Iris pigment epithelial cell (primary cell): ENCODE results near the gene MAST4.

ENCODE experiments used
- DNase-seq: peaks from one replicate; pipeline ENCODE4 v3.0.0-alpha.2; 2011; ENCODE audit warnings: low read depth

MAST4 gene

DNA sequence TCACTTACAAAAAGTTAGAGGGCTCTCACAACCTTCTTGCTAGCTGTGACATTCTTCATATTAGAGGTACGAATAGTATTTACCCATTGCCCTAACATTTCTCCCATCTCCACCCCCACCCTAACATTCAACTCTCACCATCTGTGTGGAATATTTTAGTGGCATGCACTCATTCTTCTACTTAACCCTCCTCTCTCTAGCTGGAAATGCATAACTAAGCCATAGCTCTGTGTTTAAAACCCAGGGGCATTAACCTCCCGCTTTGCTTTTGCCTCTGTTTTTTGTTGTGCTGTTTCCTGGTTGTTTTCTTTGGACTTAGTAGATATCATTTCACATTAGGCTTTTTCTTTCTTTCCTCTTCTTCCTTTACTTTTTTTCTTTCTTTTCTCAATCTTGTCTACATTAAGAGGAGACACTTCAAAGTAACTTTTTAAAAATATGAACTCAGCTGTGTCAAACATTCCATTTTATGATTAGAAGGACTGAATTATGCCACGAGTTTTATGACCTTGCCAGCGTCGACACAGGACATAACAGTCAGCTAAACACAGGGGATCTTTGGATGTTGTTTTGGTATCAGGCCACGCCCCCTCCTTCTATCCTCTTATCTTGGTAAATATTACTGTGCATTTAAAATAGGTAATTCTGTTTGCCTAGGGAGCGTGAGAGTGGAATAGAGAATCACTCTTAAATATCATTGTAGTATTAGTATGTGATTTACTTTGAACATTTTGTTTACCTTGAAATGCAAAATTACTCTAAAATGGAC, 364.4 kb downstream of the MAST4 start:
- DNase-seq: peak; percentile 47

DNA sequence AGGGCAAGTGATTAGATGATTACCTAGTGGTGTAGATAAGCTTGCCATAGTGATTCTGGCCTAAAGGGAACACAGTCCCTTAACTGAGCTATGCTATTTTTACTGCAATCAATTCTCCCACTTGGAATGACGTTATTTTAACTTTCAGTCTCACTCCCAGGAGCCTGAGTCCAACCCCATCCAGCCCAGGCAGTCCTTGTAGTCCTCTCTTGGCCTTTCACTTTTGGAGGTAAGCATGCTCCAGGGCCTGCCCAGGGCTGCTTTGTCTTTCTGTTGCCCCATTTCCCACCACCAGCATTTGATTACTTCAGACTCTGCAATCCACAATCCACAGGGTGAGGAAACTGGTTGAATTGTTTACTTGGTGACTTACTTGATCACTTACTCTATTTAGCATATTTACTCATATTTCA, 367.4 kb downstream of the MAST4 start:
- DNase-seq: peak; percentile 75

DNA sequence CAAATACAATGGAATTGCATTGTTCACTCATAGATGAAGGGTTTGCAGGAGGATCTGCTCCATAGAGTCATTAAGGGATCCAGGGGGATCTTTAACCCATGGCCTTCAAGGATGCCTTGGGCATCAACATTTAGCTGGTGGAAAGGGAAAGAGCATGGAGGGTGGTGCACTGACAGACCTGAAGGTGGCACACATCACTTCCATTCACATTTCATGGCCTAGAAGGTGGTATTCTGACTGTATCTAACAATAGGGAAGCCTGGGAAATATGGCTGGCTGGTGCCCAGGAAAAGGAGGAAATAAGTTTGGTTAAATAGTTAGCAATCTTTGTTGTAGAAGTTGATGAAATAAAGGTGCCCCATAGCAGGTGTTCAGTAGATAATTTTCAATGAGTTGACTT, 370.2 kb downstream of the MAST4 start:
- DNase-seq: no peak

DNA sequence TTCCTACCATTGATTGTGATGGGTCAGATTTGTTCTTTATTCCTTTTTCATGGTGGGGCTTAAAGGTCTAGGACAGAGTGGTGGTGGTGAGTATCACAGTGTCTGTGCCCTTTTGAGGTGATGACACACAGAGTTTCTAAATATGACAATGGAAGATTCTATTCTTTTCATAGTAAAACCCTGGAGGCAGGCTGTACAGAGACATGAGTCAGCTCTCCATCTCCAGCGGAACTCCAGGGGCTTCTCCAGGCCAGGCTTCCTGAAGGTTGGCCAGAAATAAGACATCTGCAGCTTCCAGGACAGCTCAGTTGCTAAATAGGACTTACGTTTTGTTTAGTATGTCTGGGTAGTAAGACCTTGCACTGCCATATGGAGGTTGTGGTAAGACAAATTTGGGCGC, 370.9 kb downstream of the MAST4 start:
- DNase-seq: peak; percentile 67

DNA sequence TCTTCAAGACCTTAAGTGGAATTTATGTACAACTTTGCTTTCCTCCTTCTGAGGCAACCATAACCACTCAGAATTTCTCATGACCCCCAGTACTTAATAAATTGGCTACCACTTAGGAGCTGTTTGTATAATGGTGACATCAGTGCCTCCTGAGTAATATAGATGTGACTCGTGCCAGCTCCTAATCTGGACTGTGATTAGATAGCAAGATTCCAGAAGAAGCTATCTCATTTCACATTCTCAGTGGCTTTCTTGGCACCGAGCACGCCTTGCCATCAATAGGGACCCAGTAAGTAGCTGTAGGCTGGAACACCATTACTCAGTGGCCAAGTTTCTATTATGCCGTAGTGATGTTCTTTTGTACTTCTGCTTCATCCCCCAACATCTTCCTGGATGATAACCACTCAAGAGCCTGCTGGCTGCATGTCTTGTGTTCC, 371.7 kb downstream of the MAST4 start:
- DNase-seq: peak; percentile 8

DNA sequence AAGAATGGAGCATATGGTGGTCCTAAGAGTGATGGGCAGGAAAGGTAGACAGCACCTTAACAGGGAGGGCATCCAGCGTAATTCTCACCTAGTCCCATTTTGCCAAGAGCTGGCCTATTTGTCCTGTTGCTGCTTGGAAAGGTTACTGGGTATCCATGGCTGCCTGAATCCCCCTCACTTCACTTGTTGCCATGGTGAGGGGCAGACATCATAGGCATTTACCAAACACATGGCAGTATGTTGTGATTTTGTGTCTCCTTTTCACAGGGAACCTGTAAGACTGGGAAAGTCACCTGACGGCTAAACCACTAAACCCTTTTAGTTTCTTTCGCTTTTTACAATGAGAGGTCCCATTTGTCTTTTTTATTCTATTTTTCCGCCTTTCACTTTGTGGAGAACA, 373.3 kb downstream of the MAST4 start:
- DNase-seq: no peak

DNA sequence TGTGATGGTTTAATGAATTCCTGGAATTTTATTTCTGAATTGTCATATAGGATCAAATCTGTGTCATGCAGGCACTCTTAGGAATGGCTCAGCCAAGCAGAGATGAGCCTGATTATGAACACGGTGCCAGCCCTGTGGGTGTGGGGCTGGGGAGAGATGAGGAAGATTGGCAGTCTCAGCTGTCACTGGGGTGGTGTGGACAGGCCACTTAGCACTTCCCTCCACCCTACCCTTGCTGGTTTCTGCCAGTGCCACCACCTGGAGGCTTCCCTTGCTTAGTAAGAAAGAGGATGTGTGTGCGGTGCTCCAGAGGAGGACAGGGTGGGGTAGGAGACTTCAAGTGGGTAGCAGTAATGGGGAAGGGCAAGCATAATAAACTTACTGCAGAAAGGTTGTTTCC, 373.8 kb downstream of the MAST4 start:
- DNase-seq: no peak

DNA sequence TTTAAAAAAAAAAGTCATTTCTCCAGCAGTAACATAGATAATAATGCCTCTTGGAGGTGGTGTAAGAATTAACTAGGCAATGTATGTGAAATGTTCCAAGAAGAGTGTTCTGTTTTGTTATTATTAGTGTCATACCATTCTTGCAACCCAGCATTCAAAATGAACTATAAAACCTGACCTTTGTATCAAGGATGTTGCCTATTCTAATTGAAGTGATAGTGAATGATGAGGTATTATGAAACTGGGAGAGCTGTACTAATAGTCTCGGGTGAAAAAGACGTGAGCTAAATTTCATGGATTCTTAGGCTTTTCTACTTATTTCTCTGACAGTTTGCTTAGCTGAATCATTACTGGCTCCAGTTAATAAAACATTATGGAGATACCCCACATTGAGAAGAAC, 375.8 kb downstream of the MAST4 start:
- DNase-seq: no peak

DNA sequence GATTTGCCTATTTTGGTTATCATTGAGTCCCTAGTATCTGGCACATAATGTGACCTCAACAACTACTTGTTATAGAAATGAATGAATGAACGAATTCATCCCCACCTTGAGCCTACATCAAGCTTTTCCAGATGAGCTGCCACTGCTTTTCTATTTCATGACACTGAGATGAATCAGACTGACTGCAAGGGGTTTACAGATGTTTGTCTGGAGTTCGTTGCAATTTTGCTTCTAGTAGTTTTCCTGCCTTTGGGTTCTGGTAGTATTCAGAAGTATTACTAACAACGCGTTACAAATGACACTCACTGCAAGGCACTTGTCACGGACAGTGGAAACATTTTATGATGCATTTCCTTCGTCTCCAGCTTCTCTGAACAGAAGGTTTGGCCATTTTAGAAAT, 378.1 kb downstream of the MAST4 start:
- DNase-seq: no peak

DNA sequence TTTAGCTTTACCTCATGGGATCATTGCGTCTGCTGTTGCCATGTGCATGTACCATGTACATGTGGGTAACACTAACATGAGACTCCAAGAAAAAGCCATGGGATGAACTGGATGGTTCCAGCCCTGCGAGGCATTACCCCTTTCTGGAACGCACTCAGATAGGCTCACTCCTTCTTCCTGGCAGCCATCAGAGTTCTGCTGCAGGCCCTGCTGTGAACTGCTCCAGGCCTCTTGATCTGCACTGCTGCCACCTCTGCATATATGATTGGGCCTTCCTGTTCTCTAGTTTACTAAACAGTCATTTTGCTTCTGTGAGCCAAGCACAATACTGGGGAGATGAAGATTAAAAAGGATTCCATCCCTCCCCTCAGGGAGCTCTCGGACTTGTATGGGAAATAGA, 379.9 kb downstream of the MAST4 start:
- DNase-seq: no peak

DNA sequence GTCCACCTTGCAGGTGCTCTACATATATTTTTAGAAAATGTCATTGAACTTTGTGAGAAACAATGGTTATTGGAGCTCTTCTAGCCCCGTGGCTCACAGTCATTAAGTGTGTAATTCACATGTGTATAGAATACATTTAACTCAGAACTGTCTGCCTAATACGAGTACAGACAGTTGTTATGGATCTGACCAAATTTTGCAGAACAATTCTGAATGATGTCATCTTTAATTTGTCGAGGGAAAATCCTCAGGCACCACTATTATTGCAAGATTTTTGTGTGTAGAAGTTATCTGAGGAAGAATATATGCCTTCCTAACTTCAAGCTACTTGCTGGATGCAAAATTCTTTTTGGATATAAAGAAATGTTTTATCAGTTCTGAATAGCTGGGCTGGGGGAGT, 383.5 kb downstream of the MAST4 start:
- DNase-seq: no peak

DNA sequence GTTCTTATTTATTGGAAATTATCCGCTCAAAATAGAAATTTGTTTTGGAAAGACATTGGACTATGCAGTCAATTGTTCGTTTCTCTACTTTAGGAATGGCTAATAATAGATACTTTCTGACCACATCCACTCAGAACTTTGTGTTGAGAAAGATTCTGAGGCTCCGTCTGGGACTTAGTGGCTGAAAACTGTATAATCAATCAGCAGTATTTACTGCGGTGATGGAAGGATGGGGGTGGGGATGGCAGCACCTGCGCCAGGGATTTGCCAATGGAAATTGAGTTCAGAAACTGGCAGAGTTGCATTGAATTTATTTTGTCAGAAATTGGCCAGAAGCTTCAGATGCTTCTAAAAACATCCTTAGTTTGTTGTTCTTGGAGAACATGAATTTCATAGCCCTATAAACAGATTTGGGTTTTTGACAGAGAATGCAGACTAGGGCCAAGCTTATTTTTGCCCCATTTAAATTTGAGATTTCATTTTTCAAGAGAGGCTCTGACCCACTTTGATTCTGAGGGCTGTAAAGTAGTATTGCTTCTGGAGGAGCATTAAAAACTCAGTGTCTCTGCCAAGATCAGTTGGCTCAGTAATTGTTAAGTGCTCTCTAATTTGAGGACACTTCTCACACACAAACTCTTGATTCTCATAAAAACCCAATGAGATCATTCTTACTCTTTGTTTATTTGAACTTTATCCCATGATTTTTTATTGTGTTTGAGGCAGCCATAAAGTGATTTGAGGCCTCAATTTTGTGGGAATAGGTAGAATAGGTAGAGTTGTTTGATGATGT, 385.3 kb downstream of the MAST4 start:
- DNase-seq: no peak

DNA sequence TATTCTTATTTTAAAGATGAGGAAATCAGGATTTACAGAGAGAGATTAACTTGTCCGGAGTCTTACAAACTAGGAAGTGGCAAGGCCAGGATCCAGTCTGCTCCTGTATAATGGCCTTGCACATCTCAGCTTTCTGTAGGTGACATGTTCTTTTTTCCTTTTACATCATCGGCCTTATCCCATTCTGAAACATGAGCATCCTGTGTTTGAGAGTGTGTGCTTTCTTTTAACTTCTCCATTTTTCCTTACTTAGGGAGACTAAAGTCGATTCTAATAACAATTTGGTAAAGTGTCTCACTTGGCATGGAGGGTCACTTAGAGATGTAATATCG, 385.8 kb downstream of the MAST4 start:
- no peak for DNase-seq

DNA sequence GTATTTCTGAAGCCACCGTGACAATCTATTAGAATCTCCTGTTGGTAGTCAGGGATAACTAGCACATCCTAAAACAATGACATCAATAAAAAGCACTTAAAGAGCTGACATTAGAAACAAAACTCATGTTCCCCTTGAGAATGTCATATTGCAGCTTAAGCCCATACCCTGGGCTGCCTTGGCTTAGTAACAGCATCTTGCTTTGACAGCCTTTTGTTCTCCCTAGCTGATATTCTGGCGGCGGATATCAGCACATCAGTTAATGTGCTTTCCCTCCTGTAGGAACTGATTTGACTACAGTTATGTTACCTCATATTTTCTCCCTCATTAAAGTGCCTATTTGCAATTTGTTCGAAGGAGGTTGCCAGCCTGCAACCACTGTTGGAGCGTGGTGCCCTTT, 386.3 kb downstream of the MAST4 start:
- DNase-seq: no peak

DNA sequence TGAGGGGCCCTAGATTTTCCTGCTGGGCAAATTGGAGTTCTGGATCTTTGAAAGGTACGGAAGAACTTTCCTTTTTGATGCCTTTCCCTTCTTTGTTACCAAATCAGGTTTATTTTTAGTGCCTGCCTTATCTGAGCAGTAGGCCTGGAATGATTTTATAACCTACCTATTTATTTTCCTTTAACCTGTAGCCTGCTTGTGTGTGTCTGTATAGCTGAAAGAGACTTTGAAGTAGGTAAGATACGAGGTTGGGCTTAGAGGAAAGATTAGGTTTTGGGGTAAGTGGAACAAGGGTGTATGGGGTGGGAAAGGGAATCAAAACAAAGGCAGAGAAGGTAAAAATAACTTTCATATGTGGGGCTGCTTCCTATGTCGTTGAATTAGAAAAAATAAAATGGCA, 389.2 kb downstream of the MAST4 start:
- no peak for DNase-seq

DNA sequence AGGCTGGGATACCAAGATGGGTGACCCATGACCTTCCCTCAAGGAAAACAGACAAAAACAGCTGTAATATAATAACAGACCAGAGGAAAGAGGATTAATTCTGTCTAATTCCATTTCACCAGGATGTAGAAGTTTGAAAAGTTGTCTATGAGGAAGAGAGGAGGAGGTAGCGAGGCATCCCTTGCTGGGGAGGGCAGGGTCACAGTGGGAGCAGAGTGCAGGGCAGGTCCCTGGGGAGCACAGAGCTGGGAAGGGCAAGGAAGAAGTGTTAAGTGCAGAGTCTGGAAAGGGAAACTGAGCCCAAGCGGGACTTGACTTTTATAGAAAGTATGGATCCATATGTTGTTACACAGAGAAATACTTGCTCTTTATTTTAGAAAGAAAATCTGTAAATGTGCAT, 389.8 kb downstream of the MAST4 start:
- no peak for DNase-seq

DNA sequence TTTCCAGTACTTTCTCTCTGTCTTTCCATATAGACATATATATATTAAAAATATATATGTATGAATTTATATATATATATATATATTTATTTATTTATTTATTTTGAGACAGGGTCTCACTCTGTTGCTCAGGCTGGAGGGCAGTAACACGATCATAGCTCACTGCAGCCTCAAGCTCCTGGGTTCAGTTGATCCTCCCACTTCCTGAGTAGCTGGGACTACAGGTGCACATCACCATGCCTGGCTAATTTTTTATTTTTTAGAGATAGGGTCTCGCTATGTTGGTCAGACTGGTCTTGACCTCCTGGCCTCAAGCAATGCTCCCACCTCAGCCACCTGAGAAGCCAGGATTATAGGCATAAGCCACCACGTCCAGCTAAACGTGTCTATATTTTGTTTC, 390.3 kb downstream of the MAST4 start:
- no peak for DNase-seq

DNA sequence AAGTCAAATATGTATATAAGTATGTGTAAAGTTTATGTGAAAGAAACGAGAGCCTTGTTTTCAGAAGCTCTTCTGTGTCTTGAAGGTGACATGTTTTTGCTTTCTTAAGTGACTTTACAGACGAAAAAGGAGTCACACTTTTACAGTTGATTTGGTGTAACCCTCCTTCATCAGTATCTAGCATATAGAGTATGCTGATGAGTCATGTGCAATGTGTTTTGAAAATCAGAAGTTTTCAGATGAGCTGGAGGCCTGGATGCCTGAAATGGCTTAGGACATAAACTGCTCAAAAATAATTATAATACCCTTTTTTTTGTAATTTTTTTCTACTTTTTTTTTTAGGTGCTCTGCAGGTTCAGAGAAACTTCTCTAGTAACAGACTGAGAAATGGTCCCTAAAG, 390.9 kb downstream of the MAST4 start:
- peak; percentile 49 for DNase-seq

DNA sequence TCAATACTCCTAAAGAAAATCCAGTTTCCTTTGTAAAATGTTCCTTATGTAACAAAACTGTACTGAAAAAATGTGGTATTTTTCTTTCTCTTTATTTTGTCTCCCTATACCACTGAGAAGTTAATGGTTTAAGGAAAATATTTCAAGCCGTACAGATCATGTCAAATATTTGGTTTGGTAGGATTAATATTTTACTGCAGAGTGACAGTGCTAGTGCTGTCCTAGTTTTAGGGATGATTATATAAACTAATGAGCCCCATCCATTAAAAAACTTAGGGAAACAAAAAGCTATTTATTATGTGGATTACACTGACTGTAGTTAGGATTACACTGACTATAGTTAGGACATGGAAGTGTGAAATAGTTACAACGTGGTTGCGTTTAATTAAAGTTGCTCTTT, 391.3 kb downstream of the MAST4 start:
- DNase-seq: no peak

DNA sequence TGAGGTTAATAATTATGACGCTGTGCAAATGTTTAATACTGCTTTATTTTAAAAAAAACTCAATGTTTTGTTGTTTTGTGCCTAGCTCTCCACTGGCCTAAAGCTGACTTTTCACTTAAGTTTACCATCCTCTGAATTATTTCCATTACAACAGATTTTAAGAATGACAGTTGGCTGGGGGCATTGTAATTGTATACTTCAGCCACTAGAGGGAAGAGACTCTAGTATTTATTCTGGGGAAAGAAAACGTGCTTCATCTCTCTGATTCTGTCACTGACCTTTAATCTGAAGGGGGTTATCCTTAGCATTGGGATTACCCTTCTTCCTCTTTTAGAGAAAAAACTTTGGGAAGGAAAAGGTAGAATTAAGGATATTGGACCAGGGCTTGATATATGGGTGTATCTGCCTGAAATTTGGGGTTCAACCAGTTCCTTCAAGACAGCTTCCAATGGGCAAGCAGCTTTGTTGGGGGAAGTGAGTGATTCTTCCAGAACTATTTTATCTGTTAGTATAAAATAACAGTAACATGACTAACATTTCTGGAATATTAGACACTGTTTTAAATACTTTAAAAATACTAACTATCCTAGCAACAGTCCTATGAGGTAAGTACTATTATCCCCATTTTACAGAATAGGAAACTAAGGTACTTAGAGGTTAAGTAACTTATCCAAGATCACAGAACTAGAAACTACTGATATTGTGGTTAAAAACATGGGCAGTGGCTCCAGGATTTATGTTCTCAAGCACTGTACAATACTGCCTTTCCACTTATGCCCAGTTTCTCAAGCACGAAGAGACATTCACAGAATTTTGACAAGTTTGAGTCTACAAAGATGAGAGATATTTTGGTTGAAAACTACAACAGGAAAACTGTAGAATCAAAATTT, 392.0 kb downstream of the MAST4 start:
- peak; percentile 40 for DNase-seq

DNA sequence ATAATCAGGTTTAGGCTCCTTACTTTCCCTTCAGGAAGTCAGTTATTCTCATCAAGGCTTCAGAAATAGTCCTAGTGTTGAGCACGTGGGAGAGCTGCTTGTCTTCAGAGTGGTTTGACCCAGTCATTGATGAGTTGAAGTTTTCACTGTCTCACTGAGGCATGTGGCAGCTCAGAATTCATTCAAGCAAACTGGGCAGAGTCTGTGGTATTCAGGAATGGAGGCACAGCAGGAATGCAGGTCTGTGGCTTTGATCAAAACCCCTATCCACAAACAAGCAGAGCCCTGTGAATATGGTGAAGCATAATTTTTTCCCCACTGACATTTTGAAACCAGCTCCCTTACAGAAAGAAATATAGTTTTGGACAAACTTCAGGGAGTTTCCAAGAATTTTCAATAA, 393.1 kb downstream of the MAST4 start:
- DNase-seq: peak; percentile 88

DNA sequence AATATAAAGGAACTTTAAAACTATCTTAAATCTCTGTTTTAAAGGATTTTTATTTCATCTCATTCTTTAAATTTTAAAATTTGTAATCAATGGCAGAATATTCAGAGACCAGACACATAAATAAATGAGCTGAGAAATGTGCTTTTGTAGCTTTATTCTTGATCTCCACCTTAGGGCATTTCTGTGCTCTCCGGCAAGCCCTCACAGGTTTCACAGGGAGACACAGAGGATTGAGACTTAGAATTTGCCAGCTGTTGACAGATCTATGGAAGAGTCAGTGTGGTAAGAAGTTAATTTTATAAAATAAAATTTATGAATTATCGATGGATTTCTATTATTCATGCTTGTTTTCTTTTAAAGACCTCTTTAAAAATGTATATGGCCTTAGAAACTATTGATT, 393.6 kb downstream of the MAST4 start:
- no peak for DNase-seq

DNA sequence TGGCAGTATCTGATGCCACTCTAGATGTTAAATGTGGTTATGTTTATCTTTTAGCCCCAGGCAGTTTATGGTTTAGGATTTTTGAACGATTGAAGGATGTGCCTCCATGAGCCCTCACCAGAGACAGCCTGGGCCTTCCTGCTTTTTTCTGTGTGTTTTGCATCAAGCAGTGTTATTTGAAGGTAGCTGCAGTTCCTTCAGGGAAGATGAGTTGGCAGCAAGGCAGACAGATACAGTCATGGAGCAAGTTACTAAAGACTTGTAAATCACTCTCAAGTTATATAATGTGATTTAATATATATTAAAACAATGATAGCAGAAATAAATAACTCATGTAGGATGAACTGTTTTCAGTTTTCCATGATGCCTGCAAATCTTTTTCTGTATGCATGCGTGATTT, 395.6 kb downstream of the MAST4 start:
- DNase-seq: no peak
